D721Med (cell line): Measurements from ENCODE around the gene EFNB2.

Source experiments
- DNase-seq: peaks from one replicate; pipeline ENCODE4 v3.0.0; 2011; ENCODE audit warnings: low spot score; ENCODE audit not compliant: insufficient read length
- FAIRE-seq: peaks from 2 replicates; lab custom pipeline; 2011; peaks lifted over from hg19 to GRCh38; lab: Jason Lieb, UNC
- CTCF ChIP-seq: IDR thresholded peaks from 2 replicates; pipeline ENCODE4 v1.5.1; 2012; ENCODE audit warnings: mild to moderate bottlenecking, control low read depth; ENCODE audit not compliant: insufficient read depth; ENCODE audit errors: missing control alignments

The EFNB2 gene

GRCh38 chr13:106561551-106562170, 26.2 kb upstream of the EFNB2 start:
- DNase-seq: no peak
- no peak for FAIRE-seq
- TF ChIP-seq CTCF: no peak

GRCh38 chr13:106560821-106561220, 25.4 kb upstream of the EFNB2 start:
- DNase-seq: no peak
- no peak for TF ChIP-seq CTCF
- no peak for FAIRE-seq

GRCh38 chr13:106558527-106558926, 23.1 kb upstream of the EFNB2 start:
- no peak for TF ChIP-seq CTCF
- no peak for FAIRE-seq
- no peak for DNase-seq

GRCh38 chr13:106555631-106556328, 20.3 kb upstream of the EFNB2 start:
- TF ChIP-seq CTCF: no peak
- no peak for DNase-seq
- FAIRE-seq: no peak

- DNase-seq (no peak), FAIRE-seq (no peak)
- TF ChIP-seq CTCF: no peak
Observed at GRCh38 chr13:106551751-106552150, 16.3 kb upstream of the EFNB2 start.

- DNase-seq (no peak), FAIRE-seq (no peak)
Observed at GRCh38 chr13:106551350-106551749, 15.9 kb upstream of the EFNB2 start.

More at GRCh38 chr13:106551350-106551749, 15.9 kb upstream of the EFNB2 start:
- TF ChIP-seq CTCF: no peak
